Neural progenitor cell (in vitro differentiated cells): ENCODE measurements around the gene PSG6. TPM values are rescaled to one million over a fixed set of nuclear protein-coding genes. Genes with fewer than 3 reads are reported as not detected.
"Not testable (repeated sequence)": the region's sequence is repeated elsewhere in the genome, so short reads cannot be mapped to it uniquely, and the experiment has no call there.

Experiments
- DNase-seq: peaks from one replicate; pipeline ENCODE4 v3.0.0-alpha.2; 2016; ENCODE audit warnings: low spot score
- H2AFZ ChIP-seq: fragments of 200-600 bp; sonication (generic); replicated peaks from 2 replicates; pipeline ENCODE4 v1.6.1; 2016; ENCODE audit warnings: antibody characterized with exemption
- H3F3A ChIP-seq: fragments of 200-600 bp; sonication (generic); 2 replicates; pipeline ENCODE4 v1.6.1; 2016; ENCODE audit warnings: antibody characterized with exemption, low read depth
- H3K27ac ChIP-seq: fragments of 200-600 bp; sonication (generic); 2 replicates; pipeline ENCODE4 v1.5.1; 2016; ENCODE audit warnings: mild to moderate bottlenecking
- H3K27me3 ChIP-seq: fragments of 200-600 bp; sonication (generic); 2 replicates; pipeline ENCODE4 v1.6.1; 2016; ENCODE audit warnings: mild to moderate bottlenecking, moderate library complexity
- H3K36me3 ChIP-seq: fragments of 200-600 bp; sonication (generic); 2 replicates; pipeline ENCODE4 v1.5.1; 2016
- H3K4me1 ChIP-seq: fragments of 200-600 bp; sonication (generic); 2 replicates; pipeline ENCODE4 v1.6.1; 2016; ENCODE audit warnings: mixed run types
- H3K4me2 ChIP-seq: fragments of 200-600 bp; sonication (generic); 2 replicates; pipeline ENCODE4 v1.6.1; 2016
- H3K4me3 ChIP-seq: fragments of 200-600 bp; sonication (generic); 2 replicates; pipeline ENCODE4 v1.5.1; 2016
- H3K79me2 ChIP-seq: fragments of 200-600 bp; sonication (generic); 2 replicates; pipeline ENCODE4 v1.6.1; 2016; ENCODE audit warnings: low read depth
- H3K9ac ChIP-seq: fragments of 200-600 bp; sonication (generic); 2 replicates; pipeline ENCODE4 v1.6.1; 2016
- H3K9me3 ChIP-seq: fragments of 200-600 bp; sonication (generic); 2 replicates; pipeline ENCODE4 v1.5.1; 2016; ENCODE audit warnings: low read depth
- H4K20me1 ChIP-seq: fragments of 200-600 bp; sonication (generic); 2 replicates; pipeline ENCODE4 v1.6.1; 2016; ENCODE audit warnings: low read depth
- H3K27ac Mint-ChIP-seq: 3 replicates; pipeline ENCODE4 v1.8.0; 2021; ENCODE audit warnings: mixed read lengths
- H3K27me3 Mint-ChIP-seq: 2 replicates; pipeline ENCODE4 v1.8.0; 2022; ENCODE audit warnings: low read depth, mild to moderate bottlenecking, inconsistent platforms, moderate library complexity, mixed read lengths; ENCODE audit not compliant: insufficient read depth
- H3K36me3 Mint-ChIP-seq: 3 replicates; pipeline ENCODE4 v1.8.0; 2021; ENCODE audit warnings: mixed read lengths
- H3K4me1 Mint-ChIP-seq: 3 replicates; pipeline ENCODE4 v1.8.0; 2021; ENCODE audit warnings: mixed read lengths
- H3K4me3 Mint-ChIP-seq: 3 replicates; pipeline ENCODE4 v1.8.0; 2021; ENCODE audit warnings: mild to moderate bottlenecking, moderate library complexity, mixed read lengths
- H3K9me3 Mint-ChIP-seq: 3 replicates; pipeline ENCODE4 v1.8.0; 2020; ENCODE audit warnings: mixed read lengths
- EZH2 ChIP-seq: fragments of 200-600 bp; sonication (generic); IDR thresholded peaks from 2 replicates; pipeline ENCODE4 v1.6.1; 2017; ENCODE audit warnings: antibody characterized with exemption, mild to moderate bottlenecking, moderate library complexity
- EZH2phosphoT487 ChIP-seq: fragments of 200-600 bp; sonication (generic); IDR thresholded peaks from 2 replicates; pipeline ENCODE4 v1.6.1; 2017; ENCODE audit warnings: antibody characterized with exemption
- total RNA-seq: library from RNA; depleted of rRNA; stranded (reverse); fragments of >200 nt; gene quantifications from 2 replicates; pipeline ENCODE4 v1.2.3, GENCODE V29; 2015; ENCODE audit warnings: low replicate concordance
- TF ChIP-seq, protein P1 (sequence below): fragments of 200-600 bp; sonication (generic); IDR thresholded peaks from 2 replicates; pipeline ENCODE4 v1.5.1; 2017; ENCODE audit warnings: antibody characterized with exemption, mild to moderate bottlenecking

Gene PSG6
- total RNA-seq, 1 donor from 2014 or later = not detected

DNA sequence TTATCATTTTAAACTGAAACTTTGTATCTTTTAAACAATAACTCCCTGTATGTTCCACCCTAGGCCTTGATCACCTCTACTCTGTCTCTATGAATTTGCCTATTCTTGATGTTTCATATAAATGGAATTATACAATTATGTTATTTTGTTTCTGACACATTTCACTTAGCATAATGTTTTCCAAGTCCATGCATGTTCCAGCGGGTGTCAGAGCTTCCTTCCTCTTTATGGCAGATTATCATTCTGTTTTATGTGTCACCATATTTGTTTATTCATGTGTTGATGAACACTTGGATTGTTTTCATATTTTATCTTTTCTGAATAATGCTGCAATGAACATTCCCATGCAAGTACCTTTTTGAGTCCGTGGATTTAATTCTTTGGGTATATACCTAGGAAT is 35.0 kb downstream of the PSG6 start:
- Mint-ChIP-seq H3K27me3 (peaks cover 14% of the 10 kb centered on the region), H3K9me3 (peaks cover 56% of the 10 kb centered on the region)
- not testable (repeated sequence) for H3K36me3 Mint-ChIP-seq, H2AFZ ChIP-seq, H3K9ac ChIP-seq, H4K20me1 ChIP-seq, H3K27ac ChIP-seq, DNase-seq, H3K4me3 ChIP-seq, H3K79me2 ChIP-seq, H3K4me2 ChIP-seq, H3K9me3 ChIP-seq, H3F3A ChIP-seq, H3K4me3 Mint-ChIP-seq, H3K4me1 ChIP-seq, H3K4me1 Mint-ChIP-seq, H3K27ac Mint-ChIP-seq, H3K36me3 ChIP-seq, H3K27me3 ChIP-seq

GRCh38 chr19:42882010-42882409 is 35.7 kb downstream of the PSG6 start:
- H3K27ac Mint-ChIP-seq, H3K27me3 ChIP-seq, H3K4me2 ChIP-seq, H3F3A ChIP-seq, H3K4me3 Mint-ChIP-seq, H3K4me1 ChIP-seq, H2AFZ ChIP-seq, H3K36me3 ChIP-seq, H3K9me3 ChIP-seq, H3K36me3 Mint-ChIP-seq, H3K4me1 Mint-ChIP-seq, H3K27ac ChIP-seq, H3K79me2 ChIP-seq, H4K20me1 ChIP-seq, H3K9ac ChIP-seq, DNase-seq, H3K4me3 ChIP-seq: not testable (repeated sequence)
- Mint-ChIP-seq H3K27me3 (peaks cover 11% of the 10 kb centered on the region), H3K9me3 (peaks cover 54% of the 10 kb centered on the region)

DNA sequence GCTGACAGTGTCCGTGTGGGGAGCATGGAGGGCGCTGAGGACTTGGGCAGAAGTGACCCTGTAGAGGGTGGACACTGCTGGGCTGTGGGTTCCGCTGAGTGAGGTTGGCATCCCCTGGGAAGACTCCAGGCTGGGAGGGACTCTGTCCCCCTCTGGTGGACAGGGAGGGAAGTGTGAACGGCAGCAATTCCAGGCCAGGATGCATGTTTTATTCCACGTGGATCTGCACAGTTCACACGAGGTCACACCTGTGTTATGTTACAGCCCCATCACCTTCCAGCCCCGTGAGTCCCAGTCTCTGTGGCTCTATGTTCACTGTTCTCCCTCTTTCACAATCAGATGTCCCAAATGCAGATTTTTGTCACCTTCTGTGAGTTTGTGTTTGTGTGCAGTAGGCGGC is 36.4 kb downstream of the PSG6 start:
- Mint-ChIP-seq H3K9me3 (peaks cover 52% of the 10 kb centered on the region), H3K27me3 (peaks cover 11% of the 10 kb centered on the region)
- not testable (repeated sequence) for H3K36me3 Mint-ChIP-seq, H3K9ac ChIP-seq, H3K79me2 ChIP-seq, H3K27me3 ChIP-seq, H3K9me3 ChIP-seq, H3K4me2 ChIP-seq, H4K20me1 ChIP-seq, H3K27ac Mint-ChIP-seq, H3K4me1 ChIP-seq, H3K27ac ChIP-seq, H3K4me1 Mint-ChIP-seq, H3F3A ChIP-seq, H3K4me3 ChIP-seq, H2AFZ ChIP-seq, H3K4me3 Mint-ChIP-seq, DNase-seq, H3K36me3 ChIP-seq

GRCh38 chr19:42880621-42881020 is 37.1 kb downstream of the PSG6 start:
- DNase-seq, H3K4me3 ChIP-seq, H3K27me3 ChIP-seq, H3K4me3 Mint-ChIP-seq, H3K9me3 ChIP-seq, H3K36me3 Mint-ChIP-seq, H2AFZ ChIP-seq, H3K9ac ChIP-seq, H3K4me2 ChIP-seq, H3K36me3 ChIP-seq, H3K27ac Mint-ChIP-seq, H3F3A ChIP-seq, H4K20me1 ChIP-seq, H3K4me1 Mint-ChIP-seq, H3K4me1 ChIP-seq, H3K27ac ChIP-seq, H3K79me2 ChIP-seq: not testable (repeated sequence)
- Mint-ChIP-seq H3K9me3 (peaks cover 55% of the 10 kb centered on the region), H3K27me3 (peaks cover 10% of the 10 kb centered on the region)

GRCh38 chr19:42879613-42880012 is 38.1 kb downstream of the PSG6 start, which contains the start of gene PSG1:
PSG1 (minus strand) TSS chr19:42879713; CDS start chr19:42879581, 132 bp downstream.
- no peaks in the 10 kb centered on the region for H3K4me1 ChIP-seq
- H3K4me1 Mint-ChIP-seq = no peaks in the 10 kb centered on the region
- H3K36me3 Mint-ChIP-seq = no peaks in the 10 kb centered on the region
- no peaks in the 10 kb centered on the region for H3K27me3 ChIP-seq
- TF ChIP-seq, protein P1, sequence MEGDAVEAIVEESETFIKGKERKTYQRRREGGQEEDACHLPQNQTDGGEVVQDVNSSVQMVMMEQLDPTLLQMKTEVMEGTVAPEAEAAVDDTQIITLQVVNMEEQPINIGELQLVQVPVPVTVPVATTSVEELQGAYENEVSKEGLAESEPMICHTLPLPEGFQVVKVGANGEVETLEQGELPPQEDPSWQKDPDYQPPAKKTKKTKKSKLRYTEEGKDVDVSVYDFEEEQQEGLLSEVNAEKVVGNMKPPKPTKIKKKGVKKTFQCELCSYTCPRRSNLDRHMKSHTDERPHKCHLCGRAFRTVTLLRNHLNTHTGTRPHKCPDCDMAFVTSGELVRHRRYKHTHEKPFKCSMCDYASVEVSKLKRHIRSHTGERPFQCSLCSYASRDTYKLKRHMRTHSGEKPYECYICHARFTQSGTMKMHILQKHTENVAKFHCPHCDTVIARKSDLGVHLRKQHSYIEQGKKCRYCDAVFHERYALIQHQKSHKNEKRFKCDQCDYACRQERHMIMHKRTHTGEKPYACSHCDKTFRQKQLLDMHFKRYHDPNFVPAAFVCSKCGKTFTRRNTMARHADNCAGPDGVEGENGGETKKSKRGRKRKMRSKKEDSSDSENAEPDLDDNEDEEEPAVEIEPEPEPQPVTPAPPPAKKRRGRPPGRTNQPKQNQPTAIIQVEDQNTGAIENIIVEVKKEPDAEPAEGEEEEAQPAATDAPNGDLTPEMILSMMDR = no peak
- TF ChIP-seq EZH2phosphoT487 (no peak), EZH2 (no peak)
- H3K9ac ChIP-seq = no peak within 1 kb of the TSS
- peaks cover 56% of the 10 kb centered on the region for H3K9me3 Mint-ChIP-seq
- no peak within 1 kb of the TSS for H3K4me2 ChIP-seq
- H3K9me3 ChIP-seq = peaks cover 5% of the 10 kb centered on the region
- no peak within 1 kb of the TSS for H3K27ac Mint-ChIP-seq
- H3K27me3 Mint-ChIP-seq = peaks cover 10% of the 10 kb centered on the region
- no peaks in the 10 kb centered on the region for H3K36me3 ChIP-seq
- H3K4me3 ChIP-seq = no peak within 1 kb of the TSS
- H3K4me3 Mint-ChIP-seq = no peak within 1 kb of the TSS
- no peaks in the 10 kb centered on the region for H3K79me2 ChIP-seq
- H4K20me1 ChIP-seq = no peaks in the 10 kb centered on the region
- no peak within 1 kb of the TSS for H2AFZ ChIP-seq
- no peaks in the 10 kb centered on the region for H3F3A ChIP-seq
- no peak within 1 kb of the TSS for H3K27ac ChIP-seq
- no peak for DNase-seq

DNA sequence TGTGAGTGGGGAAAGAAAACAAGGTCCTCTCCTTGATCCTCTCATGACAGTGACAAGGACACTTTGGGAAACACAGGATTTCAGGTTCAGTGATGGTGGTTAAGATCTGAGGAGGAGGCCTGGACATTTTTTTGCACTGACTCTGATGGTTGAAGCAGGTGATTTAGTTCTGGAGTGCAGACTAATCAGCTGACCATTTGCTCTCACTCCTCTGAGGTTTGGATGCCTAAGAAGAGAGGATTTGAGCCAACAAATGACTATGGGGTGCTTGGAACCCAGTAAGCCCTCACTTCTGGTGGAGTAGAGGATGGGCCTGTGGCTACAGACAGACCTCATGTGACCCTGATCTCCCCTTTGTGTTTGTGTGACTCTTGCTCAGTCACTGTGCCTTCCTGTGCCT is 41.1 kb downstream of the PSG6 start:
- not testable (repeated sequence) for H3K4me3 ChIP-seq, H4K20me1 ChIP-seq, H3K36me3 Mint-ChIP-seq, H3K4me1 ChIP-seq, H3K27ac Mint-ChIP-seq, DNase-seq, H3K27me3 ChIP-seq, H3K79me2 ChIP-seq, H3K27me3 Mint-ChIP-seq, H3K36me3 ChIP-seq, H2AFZ ChIP-seq, H3F3A ChIP-seq, H3K4me3 Mint-ChIP-seq, H3K4me1 Mint-ChIP-seq, H3K27ac ChIP-seq, H3K4me2 ChIP-seq, H3K9ac ChIP-seq
- H3K9me3 Mint-ChIP-seq = peaks cover 50% of the 10 kb centered on the region
- peaks cover 12% of the 10 kb centered on the region for H3K9me3 ChIP-seq

- H3K9ac ChIP-seq, H3K36me3 Mint-ChIP-seq, DNase-seq, H3K27me3 ChIP-seq, H3K4me1 Mint-ChIP-seq, H2AFZ ChIP-seq, H3K4me3 Mint-ChIP-seq, H3K4me2 ChIP-seq, H3K79me2 ChIP-seq, H3K27ac ChIP-seq, H3K27ac Mint-ChIP-seq, H3K27me3 Mint-ChIP-seq, H4K20me1 ChIP-seq, H3F3A ChIP-seq, H3K4me1 ChIP-seq, H3K36me3 ChIP-seq, H3K4me3 ChIP-seq: not testable (repeated sequence)
- peaks cover 52% of the 10 kb centered on the region for H3K9me3 Mint-ChIP-seq
- H3K9me3 ChIP-seq = peaks cover 12% of the 10 kb centered on the region
These were observed 41.8 kb downstream of the PSG6 start for GRCh38 chr19:42875881-42876280.
